Inferior parietal cortex (tissue), 1 donor: ENCODE measurements around the gene HMOX2.
A peak's percentile ranks its signal among the peaks of the same experiment; 100 is the strongest.

Experiments used
- DNase-seq: peaks from one replicate; pipeline ENCODE4 v3.0.0-alpha.2; 2016; ENCODE audit errors: extremely low spot score

The HMOX2 gene

DNA sequence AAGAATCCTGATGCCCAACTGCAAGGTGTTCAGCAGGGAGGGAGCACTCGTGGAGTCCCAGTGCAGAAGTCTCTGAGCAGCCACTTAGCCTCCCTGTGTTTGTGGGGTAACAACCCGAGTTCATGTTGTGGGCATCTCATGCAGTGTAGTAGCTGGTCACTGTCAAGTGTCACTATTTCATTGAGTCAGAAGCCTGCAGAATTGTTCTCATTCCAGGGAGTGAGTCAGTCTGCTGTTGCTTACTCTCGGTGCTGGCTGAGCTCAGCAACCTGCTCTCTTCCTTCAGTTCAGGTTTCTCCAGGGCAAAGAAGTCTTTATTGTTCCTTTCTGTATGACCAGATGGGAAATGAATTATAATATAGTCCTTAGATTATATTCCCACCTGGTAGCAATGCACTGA, 24.1 kb downstream of the HMOX2 start:
- DNase-seq = peak; percentile 66

DNA sequence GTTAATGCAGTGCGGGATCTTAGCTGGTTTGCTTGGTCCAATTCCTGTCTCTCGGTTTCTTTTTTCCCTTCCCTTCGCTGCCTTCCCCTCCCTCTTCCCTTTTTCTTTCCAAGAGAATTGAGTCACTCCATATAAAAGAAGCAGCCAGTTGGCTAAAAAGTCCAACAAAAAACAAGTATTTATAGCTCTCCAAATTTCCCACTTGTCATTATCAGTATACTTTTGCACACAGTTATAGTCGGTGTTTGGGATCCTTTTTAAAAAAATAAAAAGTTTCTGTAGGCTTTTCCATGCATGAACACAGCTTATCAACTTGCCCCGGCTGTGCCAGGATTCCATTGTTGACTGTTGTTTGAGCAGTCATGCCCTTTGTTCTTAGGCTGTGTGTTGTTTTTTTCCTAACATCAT, 24.9 kb downstream of the HMOX2 start:
- peak; percentile 67 for DNase-seq

DNA sequence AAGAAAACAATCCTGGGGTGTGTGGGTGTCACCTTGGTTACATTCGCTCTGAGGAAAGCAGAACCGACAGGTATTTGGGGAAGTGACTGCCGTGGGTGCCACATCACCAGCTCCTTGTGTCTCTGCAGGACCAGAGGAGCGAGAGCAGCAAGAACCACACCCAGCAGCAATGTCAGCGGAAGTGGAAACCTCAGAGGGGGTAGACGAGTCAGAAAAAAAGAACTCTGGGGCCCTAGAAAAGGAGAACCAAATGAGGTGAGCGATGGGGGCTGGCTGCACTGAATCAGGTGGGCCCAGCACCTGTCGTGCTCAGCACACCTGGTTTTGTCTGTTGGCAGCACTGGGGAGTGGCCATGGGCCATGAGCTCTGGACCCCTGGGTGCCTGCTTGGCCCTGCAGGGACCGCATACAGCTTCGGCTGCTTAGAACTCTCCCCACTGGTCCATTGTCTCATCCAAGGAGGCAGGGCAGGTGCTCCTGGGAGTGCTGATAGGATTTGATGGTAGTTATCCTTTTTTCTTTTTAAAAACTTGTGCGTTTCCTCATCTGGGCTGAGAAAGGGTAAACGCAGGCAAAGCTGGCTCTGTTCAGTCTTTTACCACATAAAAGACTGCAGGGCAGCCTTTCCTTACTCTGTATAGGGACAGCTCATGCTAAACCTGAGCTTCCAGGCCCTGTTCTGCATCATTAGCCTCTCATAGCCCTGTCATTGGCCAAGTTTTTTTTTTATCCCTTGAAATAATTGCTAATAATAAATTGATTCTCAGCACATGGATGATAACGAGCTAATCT, 29.4 kb downstream of the HMOX2 start:
- DNase-seq = no peak

DNA sequence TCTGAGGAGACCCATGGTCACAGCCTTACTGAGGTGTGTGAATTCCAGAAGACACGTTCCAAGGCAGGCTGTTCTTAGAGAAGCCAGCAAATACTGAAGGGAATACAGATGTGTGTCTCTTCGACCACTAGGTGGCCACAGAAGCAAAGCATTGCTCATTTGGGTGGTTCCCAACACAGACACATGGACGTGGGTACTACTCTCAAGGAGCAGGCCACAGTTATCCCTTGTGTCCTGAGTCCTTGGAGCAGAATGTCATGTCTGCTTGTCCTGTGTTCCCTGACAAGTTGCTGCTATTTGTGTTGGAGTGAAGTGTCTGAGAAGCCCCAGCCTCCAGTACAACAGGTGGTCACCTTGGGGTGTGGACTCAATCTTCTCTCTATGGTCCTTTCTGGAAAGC, 30.3 kb downstream of the HMOX2 start:
- peak; percentile 94 for DNase-seq

DNA sequence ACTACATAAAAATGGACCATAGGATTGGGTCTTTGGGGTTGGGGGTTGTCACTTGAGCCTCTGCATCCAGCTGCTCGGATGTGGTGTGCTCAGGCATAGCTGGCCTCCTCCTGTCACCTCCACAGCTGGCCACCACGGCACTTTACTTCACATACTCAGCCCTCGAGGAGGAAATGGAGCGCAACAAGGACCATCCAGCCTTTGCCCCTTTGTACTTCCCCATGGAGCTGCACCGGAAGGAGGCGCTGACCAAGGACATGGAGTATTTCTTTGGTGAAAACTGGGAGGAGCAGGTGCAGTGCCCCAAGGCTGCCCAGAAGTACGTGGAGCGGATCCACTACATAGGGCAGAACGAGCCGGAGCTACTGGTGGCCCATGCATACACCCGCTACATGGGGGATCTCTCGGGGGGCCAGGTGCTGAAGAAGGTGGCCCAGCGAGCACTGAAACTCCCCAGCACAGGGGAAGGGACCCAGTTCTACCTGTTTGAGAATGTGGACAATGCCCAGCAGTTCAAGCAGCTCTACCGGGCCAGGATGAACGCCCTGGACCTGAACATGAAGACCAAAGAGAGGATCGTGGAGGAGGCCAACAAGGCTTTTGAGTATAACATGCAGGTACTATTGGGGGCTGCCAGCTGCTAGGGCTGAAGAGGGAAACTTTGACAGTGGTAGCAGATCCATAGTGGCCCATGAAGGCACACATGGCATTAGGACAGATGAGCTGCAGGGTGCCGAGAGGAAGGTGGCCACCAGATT, 31.6 kb downstream of the HMOX2 start:
- DNase-seq = no peak

DNA sequence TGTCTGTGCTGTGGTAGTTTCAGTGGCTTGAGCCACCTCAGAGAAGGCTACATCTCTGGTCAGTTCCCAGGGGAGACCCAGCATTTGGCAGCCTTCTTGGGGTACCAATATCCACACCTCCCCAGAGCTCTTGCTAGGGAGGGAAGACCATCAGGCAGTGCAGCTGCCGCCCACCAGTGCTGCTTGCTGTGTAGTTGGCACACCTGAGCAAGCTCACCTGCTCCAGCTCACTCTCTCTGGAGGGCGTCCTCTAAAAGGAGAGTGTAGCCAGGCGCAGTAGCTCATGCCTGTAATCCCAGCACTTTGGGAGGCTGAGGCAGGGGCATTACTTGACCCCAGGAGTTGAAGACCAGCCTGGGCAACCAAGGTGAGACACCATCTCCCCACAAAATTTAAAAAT, 32.6 kb downstream of the HMOX2 start:
- DNase-seq = no peak

DNA sequence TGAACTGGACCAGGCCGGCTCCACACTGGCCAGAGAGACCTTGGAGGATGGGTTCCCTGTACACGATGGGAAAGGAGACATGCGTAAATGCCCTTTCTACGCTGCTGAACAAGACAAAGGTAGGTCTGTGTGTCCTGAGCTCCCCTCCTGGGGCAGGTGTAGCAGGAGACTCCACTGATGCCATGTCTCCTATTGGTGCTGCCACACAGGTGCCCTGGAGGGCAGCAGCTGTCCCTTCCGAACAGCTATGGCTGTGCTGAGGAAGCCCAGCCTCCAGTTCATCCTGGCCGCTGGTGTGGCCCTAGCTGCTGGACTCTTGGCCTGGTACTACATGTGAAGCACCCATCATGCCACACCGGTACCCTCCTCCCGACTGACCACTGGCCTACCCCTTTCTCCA, 33.2 kb downstream of the HMOX2 start:
- no peak for DNase-seq

DNA sequence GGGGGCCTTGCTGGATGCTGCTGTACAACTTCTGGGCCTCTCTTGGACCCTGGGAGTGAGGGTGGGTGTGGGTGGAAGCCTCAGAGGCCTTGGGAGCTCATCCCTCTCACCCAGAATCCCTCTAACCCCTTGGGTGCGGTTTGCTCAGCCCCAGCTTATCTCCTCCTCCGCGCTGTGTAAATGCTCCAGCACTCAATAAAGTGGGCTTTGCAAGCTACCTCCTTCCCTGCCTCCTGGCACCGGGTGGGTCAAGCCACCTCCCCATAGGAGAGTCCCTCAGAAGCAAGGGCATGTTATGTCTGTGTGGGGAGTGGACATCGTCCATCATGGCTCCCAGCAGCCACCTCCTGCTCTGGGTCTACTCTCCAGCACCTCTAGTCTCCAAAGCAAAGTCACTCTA, 33.9 kb downstream of the HMOX2 start:
- no peak for DNase-seq

DNA sequence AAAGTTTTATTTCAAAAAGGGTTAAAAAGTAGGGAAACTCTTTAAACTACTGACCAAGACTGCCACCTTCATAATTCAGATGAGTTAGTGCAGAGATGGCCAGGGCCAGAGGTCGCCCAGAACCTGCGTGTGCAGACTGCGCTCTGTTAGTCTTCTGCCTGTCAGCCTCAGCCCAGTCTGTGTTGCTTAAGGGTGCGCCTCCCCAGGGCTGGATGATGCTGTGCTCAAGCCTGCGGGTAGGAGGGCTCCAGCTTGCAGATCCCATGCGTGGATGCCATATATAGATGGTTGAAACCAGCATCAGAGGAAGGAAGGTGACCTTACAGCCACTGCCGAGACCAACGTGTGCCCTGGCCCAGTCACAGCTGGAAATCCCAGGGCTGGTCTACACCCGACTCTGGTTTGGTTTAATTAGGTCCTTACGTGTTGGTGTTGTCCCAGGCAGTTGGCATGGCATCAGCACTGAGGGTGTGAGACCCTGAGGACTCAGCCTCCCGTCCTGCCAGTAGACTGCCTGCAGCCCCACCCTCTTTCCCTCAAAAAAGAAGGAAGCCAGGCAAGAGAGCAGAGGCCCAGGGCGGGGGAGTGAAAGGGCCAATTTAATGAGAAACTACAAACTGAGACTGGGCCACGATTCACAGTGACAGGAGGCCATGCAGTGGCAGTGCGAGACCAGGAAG, 34.7 kb downstream of the HMOX2 start:
- no peak for DNase-seq

DNA sequence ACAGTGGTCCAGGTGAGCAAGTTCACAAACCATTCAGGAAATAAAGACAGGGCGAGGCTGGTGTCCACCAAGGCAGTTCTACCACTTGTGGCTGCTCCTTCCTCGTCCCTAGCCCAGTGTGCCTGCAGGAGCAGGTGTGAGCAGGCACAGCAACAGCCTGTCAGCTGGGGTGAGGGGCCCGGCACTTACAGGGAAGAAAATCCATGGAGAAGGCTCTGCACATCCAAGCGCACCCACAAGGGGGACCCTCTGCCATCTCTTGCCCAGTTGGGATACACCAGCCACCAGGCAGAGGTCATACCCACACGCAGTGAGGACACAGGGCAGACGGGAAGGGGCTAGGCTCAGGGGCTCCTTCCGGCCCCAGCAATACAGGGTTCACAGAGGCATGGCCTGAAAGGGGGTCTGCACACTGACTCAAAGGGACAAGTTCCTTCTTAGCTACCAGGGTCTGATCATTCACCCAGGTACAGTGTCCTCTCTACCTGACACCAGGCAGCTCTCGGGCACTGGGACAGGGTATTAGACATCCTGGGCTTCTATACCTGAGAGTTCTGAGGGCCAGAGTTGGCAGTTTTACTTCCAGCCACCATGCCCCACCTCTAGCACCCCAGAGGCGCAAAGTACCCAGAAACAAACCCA, 35.4 kb downstream of the HMOX2 start:
- peak; percentile 51 for DNase-seq

DNA sequence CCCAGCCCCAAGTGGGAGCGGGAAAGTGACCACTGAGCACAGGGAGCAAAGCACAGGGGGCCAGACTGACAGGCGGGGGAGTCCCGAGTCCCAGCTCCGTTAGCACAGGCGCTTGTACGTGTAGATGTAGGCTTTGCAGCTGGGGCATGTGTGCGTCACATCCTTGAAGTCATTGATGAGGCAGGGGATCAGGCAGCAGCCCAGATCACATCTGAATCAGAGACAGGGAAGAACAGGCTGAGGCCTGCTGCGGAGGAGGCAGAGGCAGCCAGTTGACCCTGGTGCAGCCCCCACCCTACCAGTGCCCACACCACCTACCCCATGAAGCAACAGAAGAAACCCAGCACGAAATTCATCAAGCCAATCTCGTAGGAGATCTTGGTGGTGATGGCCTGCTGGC, 36.3 kb downstream of the HMOX2 start:
- no peak for DNase-seq

DNA sequence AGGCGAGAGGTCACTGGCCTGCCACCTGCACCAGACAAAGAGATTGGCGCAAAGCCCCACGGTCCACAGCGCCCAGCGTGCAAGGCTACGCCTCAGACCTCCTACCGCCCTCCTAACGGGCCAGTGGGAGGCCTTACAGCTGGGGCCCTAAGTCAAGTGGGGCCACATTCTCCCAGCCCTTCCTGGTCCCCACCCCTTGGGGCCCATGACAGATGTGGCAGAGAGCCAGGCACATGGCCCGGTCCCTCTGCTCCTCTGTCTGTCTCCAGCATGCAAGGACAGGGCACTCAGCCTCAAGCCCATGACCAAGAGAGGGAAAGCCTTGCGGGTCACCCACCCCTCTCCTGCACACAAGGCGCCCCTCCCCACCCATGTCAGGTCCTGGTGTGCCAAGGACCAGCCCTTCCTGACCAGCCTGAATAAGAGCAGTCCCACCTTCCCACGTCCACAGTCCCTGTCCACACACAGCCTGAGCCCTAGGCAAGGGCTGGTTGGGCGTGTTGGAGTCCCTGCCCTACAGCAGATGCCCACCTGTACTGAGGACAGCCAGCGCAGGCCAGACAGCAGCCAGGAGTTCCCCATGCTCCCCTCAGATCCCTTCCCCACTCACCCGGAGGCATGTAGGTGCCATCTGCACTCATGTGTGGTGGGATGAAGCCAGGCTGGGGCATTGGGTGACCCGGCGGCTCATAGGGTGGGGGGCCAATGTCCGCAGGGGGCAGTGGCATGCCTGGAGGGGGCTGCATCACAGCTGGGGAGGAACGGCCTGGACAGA, 37.1 kb downstream of the HMOX2 start:
- DNase-seq = no peak

DNA sequence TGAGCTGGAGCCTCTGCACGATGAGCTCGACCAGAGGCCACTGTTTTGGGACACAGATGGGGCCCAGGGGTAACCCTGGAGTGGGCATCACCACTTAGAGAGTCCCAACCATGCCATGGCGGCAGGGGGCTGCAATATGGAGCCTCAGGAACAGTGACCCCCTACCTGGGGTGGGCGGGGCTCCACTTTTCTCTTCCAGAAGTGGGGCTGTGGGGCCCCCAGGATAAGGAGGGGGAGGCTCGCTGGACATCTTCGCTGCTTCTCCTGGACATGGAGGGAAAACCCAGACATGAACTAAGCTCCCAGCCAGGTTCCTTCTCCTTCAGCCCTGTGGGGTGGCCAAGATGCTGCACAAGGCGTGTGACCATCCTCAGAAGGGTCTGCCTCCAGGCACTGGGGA, 37.7 kb downstream of the HMOX2 start:
- DNase-seq = no peak

DNA sequence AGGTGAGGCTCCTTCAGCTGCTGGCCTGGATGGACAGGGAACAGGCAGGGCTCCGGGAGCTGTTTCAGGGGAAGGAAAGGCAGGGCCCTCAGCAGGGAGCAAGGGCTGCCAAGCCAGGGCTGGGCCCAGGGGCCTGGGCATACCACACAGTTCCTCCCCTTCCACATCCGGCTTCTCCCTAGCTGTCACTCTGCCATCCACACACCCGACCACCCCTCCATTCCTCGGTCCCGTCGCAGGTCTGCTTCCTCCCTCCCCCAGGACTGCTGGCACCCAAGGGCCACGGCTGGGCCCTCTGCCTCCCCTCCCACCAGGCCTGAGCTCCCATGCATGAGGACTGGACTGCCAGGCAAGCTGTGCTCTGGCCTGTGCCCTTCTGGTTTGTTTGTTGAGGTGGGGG, 38.4 kb downstream of the HMOX2 start:
- DNase-seq = no peak

DNA sequence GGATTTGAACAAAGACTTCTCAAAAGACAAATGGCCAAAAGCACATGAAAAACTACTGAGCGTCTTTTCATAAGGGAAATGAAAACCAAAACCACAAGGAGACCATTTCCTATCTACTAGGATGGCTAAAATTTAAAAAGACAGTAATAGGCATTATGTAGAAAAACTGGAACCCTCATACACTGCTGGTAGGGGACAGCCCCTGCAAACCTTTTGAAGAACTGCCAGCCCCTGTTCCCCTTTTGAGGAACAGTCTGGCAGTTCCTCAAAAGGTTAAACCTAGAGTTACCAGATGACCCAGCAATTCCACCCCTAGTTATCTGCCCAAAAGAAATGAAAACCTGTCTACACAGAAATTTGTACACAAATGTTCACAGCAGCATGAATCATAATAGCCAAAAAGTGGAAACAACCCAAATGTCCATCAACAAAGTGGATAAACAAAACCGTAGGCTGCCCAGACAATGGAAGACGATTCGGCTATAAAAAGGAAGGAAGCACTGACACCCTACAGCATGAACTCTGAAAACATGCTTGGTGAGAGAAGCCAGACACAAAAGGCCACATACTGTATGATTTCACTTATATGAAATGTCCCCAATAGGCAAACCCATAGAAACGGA, 39.5 kb downstream of the HMOX2 start:
- DNase-seq = no peak

DNA sequence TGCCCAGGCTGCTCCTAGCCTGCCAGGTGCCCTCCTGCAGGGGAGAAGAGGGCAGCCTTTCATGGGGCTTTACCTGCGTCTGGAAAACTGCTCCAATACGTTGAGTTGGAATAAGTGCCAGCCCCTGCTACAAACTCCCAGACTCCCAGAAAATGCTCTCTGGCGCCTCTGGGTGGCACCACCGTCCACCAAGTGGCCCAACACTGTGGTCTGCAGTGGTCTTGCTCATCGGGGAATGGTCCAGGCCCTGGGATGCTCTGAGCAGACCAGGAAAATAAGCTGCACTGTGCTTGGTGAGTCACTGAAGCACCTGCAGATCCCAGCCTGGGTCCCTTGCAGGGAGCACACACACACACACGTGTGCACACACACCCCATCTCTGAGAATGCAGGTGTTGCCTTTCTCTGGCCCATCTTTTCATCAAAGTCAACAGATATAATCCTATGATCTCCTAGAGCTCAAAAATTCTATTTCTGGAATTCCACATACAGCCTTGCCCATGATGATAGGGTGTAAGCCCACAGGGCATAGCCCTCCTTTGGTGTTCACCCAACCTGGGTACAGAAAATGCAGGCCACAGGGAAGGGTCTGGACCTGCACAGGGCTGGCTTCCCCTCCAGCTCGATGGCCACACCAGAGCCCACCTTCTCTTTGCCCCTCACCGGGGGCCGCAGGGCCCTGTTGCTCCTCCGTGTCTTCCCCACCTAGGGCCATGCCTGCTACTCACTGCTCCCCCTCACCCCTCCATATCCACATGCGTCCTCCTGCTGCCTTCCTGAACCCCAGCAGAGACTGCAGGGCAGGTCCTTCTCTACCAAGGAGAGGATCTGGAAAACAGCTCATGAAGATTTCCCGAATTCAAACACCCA, 41.8 kb downstream of the HMOX2 start:
- no peak for DNase-seq

DNA sequence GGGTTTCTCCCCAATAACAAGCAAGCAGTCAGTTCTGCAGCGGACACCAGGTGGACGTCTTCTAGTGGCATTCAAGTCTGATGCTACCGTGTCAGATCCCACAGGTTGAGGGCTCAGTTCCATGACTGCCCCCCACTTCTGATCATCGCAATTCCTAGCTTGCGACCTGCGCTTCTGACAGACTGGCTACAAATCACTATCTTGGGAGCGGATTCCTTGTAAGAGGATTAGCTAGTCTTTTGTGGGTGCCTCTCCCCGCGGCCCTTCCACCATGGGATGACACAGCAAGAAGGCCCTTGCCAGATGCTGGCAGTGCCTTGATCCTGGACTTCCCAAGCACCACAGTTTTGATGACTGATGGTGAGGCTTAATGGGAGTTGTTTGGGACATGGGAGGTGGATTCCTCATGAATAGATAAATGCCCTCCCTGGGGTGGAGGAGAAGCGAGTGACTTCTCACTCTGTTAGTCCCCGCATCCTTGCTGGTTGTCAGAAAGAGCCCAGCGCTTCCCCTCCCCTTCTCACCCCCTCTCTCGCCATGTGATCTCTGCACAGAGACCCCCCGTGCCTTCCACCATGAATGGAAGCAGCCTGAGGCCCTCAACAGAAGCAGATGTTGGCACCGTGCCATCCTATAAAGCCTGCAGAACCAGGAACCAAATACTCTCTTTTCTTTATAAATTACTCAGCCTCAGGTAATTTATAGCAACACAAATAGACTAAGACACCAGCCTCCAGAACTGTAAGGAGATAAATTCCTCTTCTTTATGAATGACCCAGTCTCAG, 43.3 kb downstream of the HMOX2 start:
- DNase-seq = no peak

DNA sequence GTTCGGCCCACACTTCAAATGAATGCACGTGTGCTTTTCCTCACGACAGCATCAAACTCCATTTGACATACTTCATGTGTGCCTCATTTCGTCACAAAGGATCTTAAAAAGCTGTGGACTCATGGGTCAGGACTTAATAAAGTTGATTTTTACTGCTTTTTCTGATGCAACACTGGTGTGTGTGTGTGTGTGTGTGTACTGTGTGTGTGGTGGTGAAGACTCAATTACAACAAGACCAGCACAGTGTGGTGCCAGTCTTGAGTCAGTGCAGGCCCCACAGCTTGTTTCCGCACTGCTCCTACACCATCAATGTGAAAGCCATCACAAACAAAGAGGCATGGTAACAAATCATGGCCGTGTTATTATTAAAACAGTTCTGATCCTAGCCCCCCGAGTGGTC, 44.7 kb downstream of the HMOX2 start:
- DNase-seq = no peak

DNA sequence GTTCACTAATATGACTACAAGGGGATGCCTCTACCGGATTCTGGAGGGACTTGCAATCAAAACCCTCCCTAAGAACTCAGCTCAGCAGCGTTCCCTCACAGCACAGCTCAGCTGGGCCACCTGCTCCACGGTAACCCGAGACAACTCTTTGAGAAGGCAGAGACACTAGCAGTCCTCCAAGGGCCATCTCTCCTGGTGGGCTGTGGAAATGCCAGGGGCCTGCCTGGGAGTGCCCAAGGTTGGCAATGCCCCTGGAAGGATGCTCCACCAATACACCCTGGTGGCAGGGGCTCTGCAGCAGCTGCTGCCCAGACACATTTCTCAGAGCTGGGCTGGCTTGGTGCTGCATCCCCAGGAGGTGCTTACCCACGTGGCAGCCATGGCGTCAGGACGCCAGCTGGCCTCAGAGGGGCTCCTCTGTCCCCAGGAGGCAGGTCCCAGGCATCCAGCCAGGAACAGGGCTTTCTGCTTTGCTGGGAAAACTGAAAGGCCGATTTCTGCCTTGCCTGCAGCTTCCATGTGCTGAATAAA, 45.9 kb downstream of the HMOX2 start:
- peak; percentile 73 for DNase-seq
